ENCODE results near the gene ACOT8.

Gene ACOT8

GRCh38 chr20:45792317-45793118 lies 64.7 kb downstream of the ACOT8 start:
- no peak for DNase-seq (ENCODE audit: low read depth)
